Mesendoderm (in vitro differentiated cells): ENCODE data around the gene ATP6V1B1.
A peak's percentile ranks its signal among the peaks of the same experiment; 100 is the strongest.

ENCODE experiments used
- DNase-seq: peaks from one replicate; pipeline ENCODE4 v3.0.0; 2013
- H2AK5ac ChIP-seq: 2 replicates; pipeline ENCODE4 v1.6.1; 2013; ENCODE audit warnings: low read length, inconsistent platforms
- H2BK120ac ChIP-seq: 2 replicates; pipeline ENCODE4 v1.6.1; 2013; ENCODE audit warnings: low read depth, mild to moderate bottlenecking, low read length, moderate library complexity, mixed read lengths
- H2BK15ac ChIP-seq: replicated peaks from 2 replicates; pipeline ENCODE4 v1.6.1; 2013; ENCODE audit warnings: low read depth, mild to moderate bottlenecking, moderate library complexity
- H2BK5ac ChIP-seq: 2 replicates; pipeline ENCODE4 v1.6.1; 2013; ENCODE audit warnings: low read length, inconsistent platforms
- H3K18ac ChIP-seq: 2 replicates; pipeline ENCODE4 v1.6.1; 2013; ENCODE audit warnings: mild to moderate bottlenecking, low read length, mixed read lengths
- H3K23ac ChIP-seq: one replicate; pipeline ENCODE4 v1.6.1; 2013; ENCODE audit warnings: low read length
- H3K27ac ChIP-seq: 2 replicates; pipeline ENCODE4 v1.5.1; 2013; ENCODE audit warnings: low read depth, mild to moderate bottlenecking, inconsistent platforms, low read length, moderate library complexity
- H3K27me3 ChIP-seq: 2 replicates; pipeline ENCODE4 v1.6.1; 2013; ENCODE audit warnings: low read length, control low read depth, mild to moderate bottlenecking, inconsistent platforms; ENCODE audit not compliant: insufficient read depth, poor library complexity
- H3K36me3 ChIP-seq: 2 replicates; pipeline ENCODE4 v1.6.1; 2013; ENCODE audit warnings: low read length, inconsistent platforms; ENCODE audit not compliant: control insufficient read depth, insufficient read depth
- H3K4ac ChIP-seq: one replicate; pipeline ENCODE4 v1.6.1; 2013; ENCODE audit warnings: low read depth, mild to moderate bottlenecking, low read length, moderate library complexity
- H3K4me1 ChIP-seq: 2 replicates; pipeline ENCODE4 v1.6.1; 2013; ENCODE audit warnings: low read depth, low read length, inconsistent platforms; ENCODE audit not compliant: control insufficient read depth
- H3K4me2 ChIP-seq: 2 replicates; pipeline ENCODE4 v1.6.1; 2013; ENCODE audit warnings: low read length
- H3K4me3 ChIP-seq: 2 replicates; pipeline ENCODE4 v1.5.1; 2013; ENCODE audit warnings: mild to moderate bottlenecking, low read length
- H3K56ac ChIP-seq: one replicate; pipeline ENCODE4 v1.6.1; 2013; ENCODE audit warnings: low read length
- H3K79me1 ChIP-seq: 2 replicates; pipeline ENCODE4 v1.6.1; 2013; ENCODE audit warnings: low read length, inconsistent platforms
- H3K79me2 ChIP-seq: 2 replicates; pipeline ENCODE4 v1.6.1; 2013; ENCODE audit warnings: mild to moderate bottlenecking, low read length; ENCODE audit not compliant: control insufficient read depth, insufficient read depth
- H3K9ac ChIP-seq: 2 replicates; pipeline ENCODE4 v1.6.1; 2013; ENCODE audit warnings: low read length, inconsistent platforms
- H4K5ac ChIP-seq: one replicate; pipeline ENCODE4 v1.6.1; 2013; ENCODE audit warnings: low read length
- H4K8ac ChIP-seq: one replicate; pipeline ENCODE4 v1.6.1; 2013; ENCODE audit warnings: low read depth, mild to moderate bottlenecking, control low read depth, low read length, moderate library complexity
- WGBS: extraction: QIAGEN DNeasy Blood & Tissue Kit; methylation state at CpG from one replicate; pipeline ENCODE4 v1.1.7; 2013; ENCODE audit warnings: low lambda C conversion rate, missing lambda C conversion rate; ENCODE audit not compliant: insufficient coverage; ENCODE audit errors: extremely low coverage; 5-methylcytosine and 5-hydroxymethylcytosine counted together

The ATP6V1B1 gene

GRCh38 chr2:70931376-70932000, 4.2 kb upstream of the ATP6V1B1 start:
- no peak overlapping the region for H4K8ac ChIP-seq
- no peaks in the 10 kb centered on the region for H3K27me3 ChIP-seq
- no peak overlapping the region for H3K27ac ChIP-seq
- H3K4ac ChIP-seq = no peak overlapping the region
- no peak overlapping the region for H2BK120ac ChIP-seq
- no peak overlapping the region for H4K5ac ChIP-seq
- no peak overlapping the region for H2AK5ac ChIP-seq
- no peak overlapping the region for H2BK15ac ChIP-seq
- H3K23ac ChIP-seq = no peak overlapping the region
- no peaks in the 10 kb centered on the region for H3K79me1 ChIP-seq
- WGBS = no CpG with 5 or more reads among the region's 9 CpGs
- H3K79me2 ChIP-seq = no peaks in the 10 kb centered on the region
- no peak overlapping the region for H2BK5ac ChIP-seq
- no peak overlapping the region for H3K9ac ChIP-seq
- no peak for DNase-seq
- H3K18ac ChIP-seq = no peak overlapping the region
- no peak overlapping the region for H3K4me3 ChIP-seq
- no peak overlapping the region for H3K4me2 ChIP-seq
- no peaks in the 10 kb centered on the region for H3K4me1 ChIP-seq
- no peaks in the 10 kb centered on the region for H3K36me3 ChIP-seq
- H3K56ac ChIP-seq = no peak overlapping the region

GRCh38 chr2:70932631-70933230, 3.0 kb upstream of the ATP6V1B1 start:
- Histone ChIP-seq H2BK120ac (no peak overlapping the region), H3K27ac (no peak overlapping the region), H3K4ac (no peak overlapping the region), H3K4me2 (no peak overlapping the region), H3K4me1 (no peaks in the 10 kb centered on the region), H3K18ac (no peak overlapping the region), H2BK15ac (no peak overlapping the region), H4K5ac (no peak overlapping the region), H2BK5ac (no peak overlapping the region), H3K36me3 (no peaks in the 10 kb centered on the region), H3K27me3 (no peaks in the 10 kb centered on the region), H3K79me2 (no peaks in the 10 kb centered on the region), H3K56ac (no peak overlapping the region), H3K23ac (no peak overlapping the region), H3K9ac (no peak overlapping the region), H3K4me3 (no peak overlapping the region), H2AK5ac (no peak overlapping the region), H4K8ac (no peak overlapping the region), H3K79me1 (no peaks in the 10 kb centered on the region)
- DNase-seq = no peak
- no CpG with 5 or more reads among the region's 21 CpGs for WGBS

- no peak overlapping the region for H3K4ac ChIP-seq
- H3K56ac ChIP-seq = no peak overlapping the region
- no peak overlapping the region for H2BK15ac ChIP-seq
- H4K5ac ChIP-seq = no peak overlapping the region
- no peaks in the 10 kb centered on the region for H3K36me3 ChIP-seq
- peaks cover 3% of the 10 kb centered on the region for H3K27me3 ChIP-seq
- WGBS = no CpG with 5 or more reads among the region's 1 CpG
- peaks cover 5% of the 10 kb centered on the region for H3K4me1 ChIP-seq
- H3K27ac ChIP-seq = no peak overlapping the region
- H3K23ac ChIP-seq = no peak overlapping the region
- no peak overlapping the region for H3K4me2 ChIP-seq
- no peak overlapping the region for H3K4me3 ChIP-seq
- no peak overlapping the region for H3K9ac ChIP-seq
- DNase-seq = no peak
- H3K79me2 ChIP-seq = no peaks in the 10 kb centered on the region
- no peak overlapping the region for H2BK120ac ChIP-seq
- no peak overlapping the region for H4K8ac ChIP-seq
- H2AK5ac ChIP-seq = no peak overlapping the region
- H2BK5ac ChIP-seq = no peak overlapping the region
- no peak overlapping the region for H3K18ac ChIP-seq
- H3K79me1 ChIP-seq = no peaks in the 10 kb centered on the region
These were observed 719 bp upstream of the ATP6V1B1 start for GRCh38 chr2:70934981-70935380.

- Histone ChIP-seq H3K18ac (no peak overlapping the region), H3K23ac (no peak overlapping the region), H4K8ac (no peak overlapping the region), H4K5ac (no peak overlapping the region), H3K36me3 (no peaks in the 10 kb centered on the region), H3K27me3 (peaks cover 3% of the 10 kb centered on the region), H2BK15ac (no peak overlapping the region), H3K27ac (no peak overlapping the region), H2BK5ac (no peak overlapping the region), H3K9ac (no peak overlapping the region), H2BK120ac (no peak overlapping the region), H3K4me2 (no peak overlapping the region), H3K79me1 (no peaks in the 10 kb centered on the region), H3K4ac (no peak overlapping the region), H3K4me3 (no peak overlapping the region), H3K79me2 (no peaks in the 10 kb centered on the region), H3K56ac (no peak overlapping the region), H2AK5ac (no peak overlapping the region), H3K4me1 (peaks cover 5% of the 10 kb centered on the region)
- no CpG with 5 or more reads among the region's 10 CpGs for WGBS
- no peak for DNase-seq
These were observed 672 bp downstream of the ATP6V1B1 start for GRCh38 chr2:70936165-70936978.

GRCh38 chr2:70936979-70937811, 1.5 kb downstream of the ATP6V1B1 start:
- H4K5ac ChIP-seq = no peak overlapping the region
- H2AK5ac ChIP-seq = no peak overlapping the region
- no peak overlapping the region for H3K4ac ChIP-seq
- no peak overlapping the region for H2BK15ac ChIP-seq
- H3K4me3 ChIP-seq = no peak overlapping the region
- peaks cover 3% of the 10 kb centered on the region for H3K27me3 ChIP-seq
- no peak overlapping the region for H3K9ac ChIP-seq
- no peak overlapping the region for H3K56ac ChIP-seq
- H3K79me1 ChIP-seq = no peaks in the 10 kb centered on the region
- H2BK5ac ChIP-seq = no peak overlapping the region
- no peak overlapping the region for H3K27ac ChIP-seq
- H2BK120ac ChIP-seq = no peak overlapping the region
- H3K79me2 ChIP-seq = no peaks in the 10 kb centered on the region
- H3K23ac ChIP-seq = no peak overlapping the region
- DNase-seq = peak; percentile 51
- H3K4me2 ChIP-seq = no peak overlapping the region
- H3K18ac ChIP-seq = no peak overlapping the region
- no peak overlapping the region for H4K8ac ChIP-seq
- no peaks in the 10 kb centered on the region for H3K36me3 ChIP-seq
- no CpG with 5 or more reads among the region's 10 CpGs for WGBS
- peaks cover 5% of the 10 kb centered on the region for H3K4me1 ChIP-seq
